Fibroblast of skin of left biceps (primary cell): ENCODE measurements around the gene TRIM46.

ENCODE experiments used
- DNase-seq, 2 experiments: peaks; one replicate each; pipeline ENCODE4 v3.0.0-alpha.2; 2013; ENCODE audit warnings: low read depth in 2 of 2

Gene TRIM46

GRCh38 chr1:155171836-155172731 lies 1.6 kb upstream of the TRIM46 start:
- DNase-seq: no peak

- DNase-seq: peak; percentile 86 to 87
Measured at GRCh38 chr1:155172732-155173477, 744 bp upstream of the TRIM46 start, which contains the start of gene KRTCAP2. Gene KRTCAP2, minus strand, starts transcription at chr1:155173304. Its CDS starts 80 bp downstream, at chr1:155173224.

GRCh38 chr1:155174324-155175280 lies 953 bp downstream of the TRIM46 start:
- DNase-seq: no peak

- DNase-seq: no peak
Measured at GRCh38 chr1:155175281-155175926, 1.8 kb downstream of the TRIM46 start.

- no peak for DNase-seq
Measured at GRCh38 chr1:155175927-155176371, 2.3 kb downstream of the TRIM46 start.

GRCh38 chr1:155176544-155177071 lies 3.0 kb downstream of the TRIM46 start:
- no peak for DNase-seq

GRCh38 chr1:155177192-155177917 lies 3.7 kb downstream of the TRIM46 start:
- no peak for DNase-seq

- DNase-seq: no peak
Measured at GRCh38 chr1:155177918-155178281, 4.3 kb downstream of the TRIM46 start.

GRCh38 chr1:155178441-155179111 lies 4.9 kb downstream of the TRIM46 start:
- no peak for DNase-seq

- DNase-seq: no peak
Measured at GRCh38 chr1:155179112-155180031, 5.7 kb downstream of the TRIM46 start.

- DNase-seq: no peak
Measured at GRCh38 chr1:155181371-155182051, 7.9 kb downstream of the TRIM46 start.

- no peak for DNase-seq
Measured at GRCh38 chr1:155182052-155182550, 8.5 kb downstream of the TRIM46 start.

GRCh38 chr1:155183775-155184221 lies 10.1 kb downstream of the TRIM46 start:
- no peak for DNase-seq

- no peak for DNase-seq
Measured at GRCh38 chr1:155184351-155184811, 10.7 kb downstream of the TRIM46 start.

GRCh38 chr1:155184835-155185782 lies 11.5 kb downstream of the TRIM46 start:
- DNase-seq: no peak

GRCh38 chr1:155185783-155186066 lies 12.1 kb downstream of the TRIM46 start:
- no peak for DNase-seq
